A549 (cell line): ENCODE measurements around the gene KCNB1. TPM values are rescaled to one million over a fixed set of nuclear protein-coding genes. Genes with fewer than 3 reads are reported as not detected.

Source experiments
- ATAC-seq, 2 experiments: fragments of 200-7000 bp in 1 of 2; fragments of >200 bp in 1 of 2; cut with Nextera tagmentation in 1 of 2; cut with Tn5 transposase in 1 of 2; 3 replicates each; pipeline versions ENCODE4 v1.8.0 to v1.9.1; 2018 to 2020; ENCODE audit warnings: mild to moderate bottlenecking in 1 of 2, moderate library complexity in 1 of 2
- CTCF ChIA-PET: fragments of 300-600 bp; sonication (Branson Sonifier 250); formaldehyde crosslinking; extraction: SDS; loops from one replicate; lab custom pipeline; 2021; ENCODE audit warnings: antibody characterized with exemption, inconsistent platforms; lab: Yijun Ruan, JAX
- POLR2A ChIA-PET: fragments of 350-600 bp; formaldehyde crosslinking; extraction: SDS; loops from one replicate; lab custom pipeline; 2021; ENCODE audit warnings: antibody characterized with exemption, inconsistent platforms; lab: Yijun Ruan, JAX
- DNase-seq, 2 experiments: peaks; one replicate each; pipeline versions ENCODE4 v3.0.0 to v3.0.0-alpha.2; 2011 to 2016; ENCODE audit warnings: low read depth in 1 of 2, low spot score in 1 of 2
- FAIRE-seq: peaks from 2 replicates; lab custom pipeline; 2011; peaks lifted over from hg19 to GRCh38; lab: Jason Lieb, UNC
- H3K27ac ChIP-seq, 2 experiments: fragments of >200 bp; sonication (Bioruptor Twin); formaldehyde crosslinking; 3 replicates each; pipeline ENCODE4 v1.5.1; 2016 to 2017
- H3K4me1 ChIP-seq: fragments of >200 bp; sonication (Bioruptor Twin); formaldehyde crosslinking; 3 replicates; pipeline ENCODE4 v1.6.1; 2016
- H3K4me2 ChIP-seq: fragments of >200 bp; sonication (Bioruptor Twin); formaldehyde crosslinking; 3 replicates; pipeline ENCODE4 v1.6.1; 2016
- H3K4me3 ChIP-seq: fragments of >200 bp; sonication (Bioruptor Twin); formaldehyde crosslinking; 3 replicates; pipeline ENCODE4 v1.5.1; 2016
- H3K9me3 ChIP-seq: fragments of >200 bp; sonication (Bioruptor Twin); formaldehyde crosslinking; 3 replicates; pipeline ENCODE4 v1.6.1; 2016
- ATOH8 ChIP-seq: fragments of 250-450 bp; sonication (Bioruptor Pico); IDR thresholded peaks from 2 replicates; pipeline ENCODE4 v1.5.0; 2020; ENCODE audit warnings: low read depth, mild to moderate bottlenecking, moderate library complexity
- BCL3 ChIP-seq: fragments of >200 bp; sonication (Bioruptor Twin); formaldehyde crosslinking; IDR thresholded peaks from 3 replicates; pipeline ENCODE4 v1.6.1; 2016
- BHLHE40 ChIP-seq: IDR thresholded peaks from 2 replicates; pipeline ENCODE4 v1.6.1; 2012; ENCODE audit warnings: low read depth, low read length, inconsistent platforms
- CBX8 ChIP-seq: fragments of 200-600 bp; sonication (generic); IDR thresholded peaks from 2 replicates; pipeline ENCODE4 v1.6.1; 2016
- CEBPB ChIP-seq, 2 experiments: fragments of >200 bp in 1 of 2; sonication (Bioruptor Twin) in 1 of 2; formaldehyde crosslinking in 1 of 2; IDR thresholded peaks; 2 replicates each; pipeline ENCODE4 v1.6.1; 2012 to 2016
- CHD2 ChIP-seq: fragments of 150-350 bp; IDR thresholded peaks from 2 replicates; pipeline ENCODE4 v1.6.1; 2014; ENCODE audit warnings: low read length; ENCODE audit not compliant: partially characterized antibody
- CHD4 ChIP-seq: fragments of 200-600 bp; sonication (generic); IDR thresholded peaks from 2 replicates; pipeline ENCODE4 v1.6.1; 2016; ENCODE audit warnings: antibody characterized with exemption, mild to moderate bottlenecking, borderline replicate concordance
- CTCF ChIP-seq: fragments of >200 bp; sonication (Bioruptor Twin); formaldehyde crosslinking; IDR thresholded peaks from 3 replicates; pipeline ENCODE4 v1.5.1; 2016
- EHF ChIP-seq: fragments of 250-450 bp; sonication (Bioruptor Pico); IDR thresholded peaks from 2 replicates; pipeline ENCODE4 v1.5.0; 2020; ENCODE audit warnings: mild to moderate bottlenecking
- FOSB ChIP-seq: fragments of 250-450 bp; sonication (Bioruptor Pico); IDR thresholded peaks from 2 replicates; pipeline ENCODE4 v1.5.0; 2020; ENCODE audit warnings: mild to moderate bottlenecking, moderate library complexity
- FOSL2 ChIP-seq, 2 experiments: fragments of 450-650 bp in 1 of 2; fragments of >200 bp in 1 of 2; sonication (Bioruptor Twin) in 1 of 2; formaldehyde crosslinking; IDR thresholded peaks; 2 replicates each; pipeline versions ENCODE4 v1.5.0 to v1.6.1; 2016 to 2020; ENCODE audit warnings: mild to moderate bottlenecking in 1 of 2, moderate library complexity in 1 of 2
- FOXS1 ChIP-seq: fragments of 250-450 bp; sonication (Bioruptor Pico); IDR thresholded peaks from 2 replicates; pipeline ENCODE4 v1.5.0; 2020; ENCODE audit warnings: mild to moderate bottlenecking, moderate library complexity
- GATA3 ChIP-seq: IDR thresholded peaks from 2 replicates; pipeline ENCODE4 v1.6.1; 2012; ENCODE audit warnings: borderline replicate concordance
- HDAC2 ChIP-seq: fragments of 200-600 bp; sonication (generic); IDR thresholded peaks from 2 replicates; pipeline ENCODE4 v1.6.1; 2016
- HEYL ChIP-seq: fragments of 250-450 bp; sonication (Bioruptor Pico); IDR thresholded peaks from 2 replicates; pipeline ENCODE4 v1.8.0; 2021; ENCODE audit warnings: mild to moderate bottlenecking, moderate library complexity
- HOXB13 ChIP-seq: fragments of 250-450 bp; sonication (Bioruptor Pico); IDR thresholded peaks from 2 replicates; pipeline ENCODE4 v1.5.0; 2020; ENCODE audit warnings: low read depth, mild to moderate bottlenecking, moderate library complexity
- JUN ChIP-seq, 2 experiments: fragments of >200 bp; sonication (Bioruptor Twin); formaldehyde crosslinking; IDR thresholded peaks; 2 replicates in 1 of 2; 3 replicates in 1 of 2; pipeline ENCODE4 v1.6.1; 2016 to 2017
- KDM5A ChIP-seq: fragments of 200-600 bp; sonication (generic); IDR thresholded peaks from 2 replicates; pipeline ENCODE4 v1.6.1; 2016; ENCODE audit warnings: antibody characterized with exemption, mild to moderate bottlenecking
- NFE2L2 ChIP-seq: fragments of 150-350 bp; conservative IDR thresholded peaks from 2 replicates; pipeline ENCODE4 v1.6.1; 2014; ENCODE audit warnings: low read length
- NPAS2 ChIP-seq: fragments of 250-450 bp; sonication (Bioruptor Pico); IDR thresholded peaks from 2 replicates; pipeline ENCODE4 v1.8.0; 2022; ENCODE audit warnings: mild to moderate bottlenecking, moderate library complexity, borderline replicate concordance
- NR3C1 ChIP-seq: fragments of >200 bp; sonication (Bioruptor Twin); formaldehyde crosslinking; IDR thresholded peaks from 3 replicates; pipeline ENCODE4 v1.6.1; 2017
- RAD21 ChIP-seq, 2 experiments: fragments of >200 bp in 1 of 2; sonication (Bioruptor Twin) in 1 of 2; formaldehyde crosslinking in 1 of 2; IDR thresholded peaks in 1 of 2; conservative IDR thresholded peaks in 1 of 2; 2 replicates in 1 of 2; 3 replicates in 1 of 2; pipeline ENCODE4 v1.6.1; 2012 to 2018; ENCODE audit warnings: inconsistent platforms in 1 of 2
- RARB ChIP-seq: fragments of 250-450 bp; sonication (Bioruptor Pico); IDR thresholded peaks from 2 replicates; pipeline ENCODE4 v1.8.0; 2021; ENCODE audit warnings: mild to moderate bottlenecking, moderate library complexity
- RFX5 ChIP-seq: fragments of 450-650 bp; IDR thresholded peaks from 2 replicates; pipeline ENCODE4 v1.7.1; 2014; ENCODE audit warnings: antibody characterized with exemption, mild to moderate bottlenecking, moderate library complexity
- ZFP36 ChIP-seq: fragments of 450-650 bp; IDR thresholded peaks from 2 replicates; pipeline ENCODE4 v1.6.1; 2014; ENCODE audit warnings: borderline replicate concordance; ENCODE audit not compliant: partially characterized antibody
- ZNF302 ChIP-seq: fragments of 250-450 bp; sonication (Bioruptor Pico); IDR thresholded peaks from 2 replicates; pipeline ENCODE4 v1.9.0; 2021; ENCODE audit warnings: inconsistent platforms, mild to moderate bottlenecking, moderate library complexity
- ZSCAN20 ChIP-seq: fragments of 250-450 bp; sonication (Bioruptor Pico); IDR thresholded peaks from 2 replicates; pipeline ENCODE4 v1.8.0; 2022; ENCODE audit warnings: mild to moderate bottlenecking, moderate library complexity
- WGBS: methylation state at CpG from one replicate; pipeline ENCODE4 v1.1.6; 2017; ENCODE audit errors: missing lambda C conversion rate; 5-methylcytosine and 5-hydroxymethylcytosine counted together
- polyA plus RNA-seq, 4 experiments: library from polyadenylated mRNA; depleted of rRNA in 3 of 4; stranded (reverse); fragments of >200 nt; fragmentation: RNase III in 1 of 4; extraction: RNeasy Plus Mini Kit Qiagen cat#74134 plus additional on column Dnase treatment in 1 of 4; gene quantifications; 2 replicates in 3 of 4; 3 replicates in 1 of 4; pipeline ENCODE4 v1.2.3, GENCODE V29; 2011 to 2017
- TF ChIP-seq, protein P1 (sequence below): IDR thresholded peaks from 2 replicates; pipeline ENCODE4 v1.6.1; 2012
- TF ChIP-seq, protein P2 (sequence below): fragments of 250-450 bp; sonication (Bioruptor Pico); IDR thresholded peaks from 2 replicates; pipeline ENCODE4 v1.5.0; 2021; ENCODE audit warnings: mild to moderate bottlenecking, moderate library complexity, borderline replicate concordance

KCNB1 gene
- polyA plus RNA-seq, 2 of the 4 experiments (the other 2 are of a cell fraction): 0.12 to 0.28 TPM

DNA sequence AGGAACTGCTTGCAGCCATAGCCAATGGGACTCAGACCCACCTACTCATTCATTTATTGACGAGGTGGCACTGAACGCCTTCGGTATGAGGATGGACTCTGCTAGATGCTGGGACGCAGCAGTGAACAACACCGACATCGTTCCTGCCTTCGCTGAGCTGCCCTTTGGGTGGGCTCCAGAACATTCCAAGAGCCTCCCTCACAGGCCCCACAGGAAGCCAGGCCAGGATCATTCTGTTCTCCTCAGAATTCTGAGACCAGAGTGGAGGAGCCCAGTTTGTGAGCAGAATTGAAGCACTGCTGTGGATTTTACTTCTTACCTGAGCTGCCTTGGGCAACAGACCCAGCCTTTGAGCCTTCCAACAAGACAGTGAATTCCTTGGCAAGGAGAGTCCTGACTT, 82.1 kb downstream of the KCNB1 start:
- TF ChIP-seq RARB (CRISPR knock-in tag): no peak
- TF ChIP-seq NFE2L2: no peak
- TF ChIP-seq ATOH8: no peak
- no peak for TF ChIP-seq NR3C1
- no peak for TF ChIP-seq HDAC2
- TF ChIP-seq CHD4: no peak
- no peak for TF ChIP-seq HEYL (CRISPR knock-in tag)
- TF ChIP-seq CBX8: no peak
- TF ChIP-seq, protein P1, sequence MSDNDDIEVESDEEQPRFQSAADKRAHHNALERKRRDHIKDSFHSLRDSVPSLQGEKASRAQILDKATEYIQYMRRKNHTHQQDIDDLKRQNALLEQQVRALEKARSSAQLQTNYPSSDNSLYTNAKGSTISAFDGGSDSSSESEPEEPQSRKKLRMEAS: no peak
- TF ChIP-seq FOSB (CRISPR knock-in tag): no peak
- no peak for TF ChIP-seq CTCF
- TF ChIP-seq CHD2: no peak
- TF ChIP-seq NPAS2 (CRISPR knock-in tag): no peak
- no peak for TF ChIP-seq HOXB13 (CRISPR knock-in tag)
- no peak for TF ChIP-seq ZNF302 (CRISPR knock-in tag)
- ATAC-seq: no peak
- H3K4me2 ChIP-seq: no peak overlapping the region
- peaks cover 7% of the 10 kb centered on the region; the same call in 1 of the 3 replicates for H3K4me1 ChIP-seq
- H3K4me3 ChIP-seq: no peak overlapping the region
- DNase-seq: no peak
- H3K9me3 ChIP-seq: no peaks in the 10 kb centered on the region
- FAIRE-seq: no peak
- CTCF ChIA-PET: interaction anchor here (0.7 kb wide), 1 partner anchor 490 kb away, joined by 3 read pairs; no protein-coding TSS in a partner anchor
- H3K27ac ChIP-seq: no peak overlapping the region
- POLR2A ChIA-PET: no interaction called here
- WGBS: 92% methylated on average over 7 of the region's 7 CpGs

DNA sequence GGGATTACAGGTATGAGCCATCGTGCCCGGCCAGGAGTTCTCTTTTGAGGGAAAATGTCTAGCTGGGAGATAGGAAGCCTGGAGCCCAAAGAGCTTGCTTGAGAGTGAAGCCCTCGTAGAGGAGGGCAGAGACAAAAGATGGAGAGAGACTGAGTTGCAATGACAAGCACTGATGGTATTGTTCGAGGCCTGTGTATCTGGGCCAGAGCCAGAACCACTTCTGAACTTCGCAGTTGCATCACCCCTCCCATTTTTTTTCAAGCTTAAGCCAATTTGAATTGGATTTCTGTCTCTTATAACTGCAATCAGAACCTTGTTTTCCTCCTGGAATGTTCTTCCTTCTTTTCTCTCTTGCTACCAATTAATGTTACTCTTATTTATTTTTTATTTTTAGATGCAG, 83.1 kb downstream of the KCNB1 start:
- no peaks in the 10 kb centered on the region for H3K9me3 ChIP-seq
- ChIA-PET CTCF (interaction anchor here (7.9 kb wide), 1 partner anchor 16 kb away, joined by 60 read pairs; no protein-coding TSS in a partner anchor), POLR2A (no interaction called here)
- no peak for ATAC-seq
- no peak overlapping the region for H3K27ac ChIP-seq
- TF ChIP-seq BHLHE40: no peak
- no peak for TF ChIP-seq EHF
- no peak for TF ChIP-seq CBX8
- no peak for TF ChIP-seq NPAS2 (CRISPR knock-in tag)
- TF ChIP-seq FOXS1 (CRISPR knock-in tag): no peak
- TF ChIP-seq FOSL2 (IDR thresholded peaks at IDR 0.05): no peak
- TF ChIP-seq FOSL2 (CRISPR knock-in tag; IDR thresholded peaks at IDR 0.05): no peak
- TF ChIP-seq NFE2L2: no peak
- TF ChIP-seq FOSB (CRISPR knock-in tag): no peak
- TF ChIP-seq HEYL (CRISPR knock-in tag): no peak
- TF ChIP-seq KDM5A: no peak
- no peak for TF ChIP-seq CEBPB (IDR thresholded peaks at IDR 0.05)
- no peak for TF ChIP-seq GATA3
- no peak for TF ChIP-seq JUN (IDR thresholded peaks at IDR 0.05)
- TF ChIP-seq, protein P2, sequence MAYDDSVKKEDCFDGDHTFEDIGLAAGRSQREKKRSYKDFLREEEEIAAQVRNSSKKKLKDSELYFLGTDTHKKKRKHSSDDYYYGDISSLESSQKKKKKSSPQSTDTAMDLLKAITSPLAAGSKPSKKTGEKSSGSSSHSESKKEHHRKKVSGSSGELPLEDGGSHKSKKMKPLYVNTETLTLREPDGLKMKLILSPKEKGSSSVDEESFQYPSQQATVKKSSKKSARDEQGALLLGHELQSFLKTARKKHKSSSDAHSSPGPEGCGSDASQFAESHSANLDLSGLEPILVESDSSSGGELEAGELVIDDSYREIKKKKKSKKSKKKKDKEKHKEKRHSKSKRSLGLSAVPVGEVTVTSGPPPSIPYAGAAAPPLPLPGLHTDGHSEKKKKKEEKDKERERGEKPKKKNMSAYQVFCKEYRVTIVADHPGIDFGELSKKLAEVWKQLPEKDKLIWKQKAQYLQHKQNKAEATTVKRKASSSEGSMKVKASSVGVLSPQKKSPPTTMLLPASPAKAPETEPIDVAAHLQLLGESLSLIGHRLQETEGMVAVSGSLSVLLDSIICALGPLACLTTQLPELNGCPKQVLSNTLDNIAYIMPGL (CRISPR knock-in tag): no peak
- no peak for TF ChIP-seq ZSCAN20 (CRISPR knock-in tag)
- no peak for TF ChIP-seq RAD21 (conservative IDR thresholded peaks at IDR 0.05 in 1 of 2, IDR thresholded peaks at IDR 0.05 in 1 of 2)
- TF ChIP-seq BCL3: no peak
- TF ChIP-seq, protein P1: no peak
- no peak for TF ChIP-seq RFX5
- TF ChIP-seq ZFP36: no peak
- H3K4me2 ChIP-seq: no peak overlapping the region
- WGBS: 67% methylated on average over 5 of the region's 5 CpGs
- no peak for FAIRE-seq
- H3K4me3 ChIP-seq: no peak overlapping the region
- no peak for DNase-seq
- peaks cover 7% of the 10 kb centered on the region; the same call in 1 of the 3 replicates for H3K4me1 ChIP-seq
